Neural progenitor cell (in vitro differentiated cells): ENCODE measurements around the gene OR4E2.

ENCODE experiments used
- EZH2 ChIP-seq: fragments of 200-600 bp; sonication (generic); IDR thresholded peaks from 2 replicates; pipeline ENCODE4 v1.6.1; 2017; ENCODE audit warnings: antibody characterized with exemption, mild to moderate bottlenecking, moderate library complexity
- TF ChIP-seq, protein P1 (sequence below): fragments of 200-600 bp; sonication (generic); IDR thresholded peaks from 2 replicates; pipeline ENCODE4 v1.5.1; 2017; ENCODE audit warnings: antibody characterized with exemption, mild to moderate bottlenecking

- TF ChIP-seq, protein P1, sequence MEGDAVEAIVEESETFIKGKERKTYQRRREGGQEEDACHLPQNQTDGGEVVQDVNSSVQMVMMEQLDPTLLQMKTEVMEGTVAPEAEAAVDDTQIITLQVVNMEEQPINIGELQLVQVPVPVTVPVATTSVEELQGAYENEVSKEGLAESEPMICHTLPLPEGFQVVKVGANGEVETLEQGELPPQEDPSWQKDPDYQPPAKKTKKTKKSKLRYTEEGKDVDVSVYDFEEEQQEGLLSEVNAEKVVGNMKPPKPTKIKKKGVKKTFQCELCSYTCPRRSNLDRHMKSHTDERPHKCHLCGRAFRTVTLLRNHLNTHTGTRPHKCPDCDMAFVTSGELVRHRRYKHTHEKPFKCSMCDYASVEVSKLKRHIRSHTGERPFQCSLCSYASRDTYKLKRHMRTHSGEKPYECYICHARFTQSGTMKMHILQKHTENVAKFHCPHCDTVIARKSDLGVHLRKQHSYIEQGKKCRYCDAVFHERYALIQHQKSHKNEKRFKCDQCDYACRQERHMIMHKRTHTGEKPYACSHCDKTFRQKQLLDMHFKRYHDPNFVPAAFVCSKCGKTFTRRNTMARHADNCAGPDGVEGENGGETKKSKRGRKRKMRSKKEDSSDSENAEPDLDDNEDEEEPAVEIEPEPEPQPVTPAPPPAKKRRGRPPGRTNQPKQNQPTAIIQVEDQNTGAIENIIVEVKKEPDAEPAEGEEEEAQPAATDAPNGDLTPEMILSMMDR: no peak
- TF ChIP-seq EZH2: no peak
These were observed 40.8 kb downstream of the OR4E2 start for GRCh38 chr14:21694425-21694824.
